GM23248 (cell line): ENCODE data around the gene CLDN19.
"Not testable (repeated sequence)": the region's sequence is repeated elsewhere in the genome, so short reads cannot be mapped to it uniquely, and the experiment has no call there.

ENCODE experiments used
- EZH2 ChIP-seq: fragments of 200-600 bp; sonication (generic); IDR thresholded peaks from 2 replicates; pipeline ENCODE4 v1.6.1; 2018; ENCODE audit warnings: antibody characterized with exemption, mild to moderate bottlenecking; ENCODE audit not compliant: insufficient read depth, poor library complexity, severe bottlenecking
- EZH2phosphoT487 ChIP-seq: fragments of 200-600 bp; sonication (generic); IDR thresholded peaks from 2 replicates; pipeline ENCODE4 v1.6.1; 2018; ENCODE audit warnings: antibody characterized with exemption, moderate library complexity, mild to moderate bottlenecking, low read depth; ENCODE audit not compliant: insufficient read depth

GRCh38 chr1:42725820-42726219 is 14.2 kb downstream of the CLDN19 start:
- TF ChIP-seq EZH2phosphoT487, EZH2: not testable (repeated sequence)
